ENCODE results near the gene NHS. TPM values are rescaled to one million over a fixed set of nuclear protein-coding genes. Genes with fewer than 3 reads are reported as not detected.

Gene NHS
- total RNA-seq, 1 donor, result 10.5 TPM

DNA sequence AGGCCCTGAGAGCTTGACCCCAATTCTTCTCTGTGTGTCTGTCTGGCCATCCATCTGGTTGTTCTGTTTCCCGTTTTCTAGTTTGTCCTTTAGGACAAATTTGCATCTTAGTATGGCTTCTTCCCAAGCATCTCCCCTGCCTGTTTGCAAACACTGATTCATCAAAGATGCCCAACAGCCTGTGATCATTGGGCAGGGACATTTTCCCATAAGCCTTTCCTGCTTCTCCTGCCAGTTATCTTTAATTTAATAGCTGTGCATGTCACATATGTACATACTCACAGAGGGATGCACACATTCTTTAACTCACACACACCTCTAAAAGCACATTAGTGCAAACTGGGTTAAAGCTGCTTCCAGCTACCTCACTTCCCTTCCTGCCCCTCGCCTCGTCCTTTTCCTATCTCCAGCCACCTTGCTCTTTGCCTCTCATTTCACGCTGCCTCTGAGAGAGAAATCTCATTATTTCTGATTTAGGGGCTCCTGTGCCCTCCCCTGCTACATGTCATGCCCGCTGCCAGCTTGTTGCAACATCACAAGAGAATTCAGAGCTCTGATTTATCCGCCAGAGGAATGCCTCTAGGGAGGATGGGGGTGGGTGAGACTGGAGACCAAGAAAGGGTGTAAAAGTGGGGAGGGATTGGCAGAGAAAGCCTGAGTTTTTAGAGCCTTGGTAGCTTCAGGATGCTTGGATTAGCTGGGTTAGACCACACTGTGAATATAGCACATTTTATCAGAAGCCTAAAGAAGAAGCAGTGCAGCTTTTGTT lies 100.6 kb downstream of the NHS start:
- Histone ChIP-seq H3K27me3 (ENCODE audit: insufficient read depth, low read length) (no peaks in the 10 kb centered on the region), H3K9me3 (ENCODE audit: low read depth, low read length) (no peaks in the 10 kb centered on the region), H2AFZ (ENCODE audit: low read length) (no peak overlapping the region), H3K4me2 (ENCODE audit: insufficient read depth, low read length) (peak overlapping the region; percentile 13), H3K27ac (ENCODE audit: low read depth, low read length) (peak overlapping the region; percentile 31), H3K36me3 (ENCODE audit: insufficient read depth, low read length) (no peaks in the 10 kb centered on the region), H4K20me1 (ENCODE audit: insufficient read depth, low read length) (no peaks in the 10 kb centered on the region), H3K4me1 (ENCODE audit: insufficient read depth, low read length) (peaks cover 25% of the 10 kb centered on the region), H3K79me2 (ENCODE audit: insufficient read depth, low read length) (peaks cover 13% of the 10 kb centered on the region), H3K4me3 (ENCODE audit: insufficient read depth, low read length) (no peak overlapping the region)
- DNase-seq (ENCODE audit: insufficient read length, low spot score, missing footprints), result no peak
- TF ChIP-seq CTCF (IDR thresholded peaks at IDR 0.05; ENCODE audit: extremely low read depth, low read depth, low read length), result no peak

- Histone ChIP-seq H3K4me3 (ENCODE audit: insufficient read depth, low read length) (no peak overlapping the region), H3K79me2 (ENCODE audit: insufficient read depth, low read length) (peaks cover 13% of the 10 kb centered on the region), H2AFZ (ENCODE audit: low read length) (no peak overlapping the region), H3K27ac (ENCODE audit: low read depth, low read length) (no peak overlapping the region), H3K9me3 (ENCODE audit: low read depth, low read length) (no peaks in the 10 kb centered on the region), H3K4me2 (ENCODE audit: insufficient read depth, low read length) (no peak overlapping the region), H4K20me1 (ENCODE audit: insufficient read depth, low read length) (no peaks in the 10 kb centered on the region), H3K27me3 (ENCODE audit: insufficient read depth, low read length) (no peaks in the 10 kb centered on the region), H3K4me1 (ENCODE audit: insufficient read depth, low read length) (peaks cover 25% of the 10 kb centered on the region), H3K36me3 (ENCODE audit: insufficient read depth, low read length) (no peaks in the 10 kb centered on the region)
- TF ChIP-seq CTCF (IDR thresholded peaks at IDR 0.05; ENCODE audit: extremely low read depth, low read depth, low read length), result no peak
- no peak for DNase-seq (ENCODE audit: insufficient read length, low spot score, missing footprints)
Observed at GRCh38 chrX:17476411-17476810, 101.4 kb downstream of the NHS start.

- H3K27ac ChIP-seq (ENCODE audit: low read depth, low read length), result no peak overlapping the region
- no peak for TF ChIP-seq CTCF (IDR thresholded peaks at IDR 0.05; ENCODE audit: extremely low read depth, low read depth, low read length)
- H3K9me3 ChIP-seq (ENCODE audit: low read depth, low read length), result no peaks in the 10 kb centered on the region
- H3K4me1 ChIP-seq (ENCODE audit: insufficient read depth, low read length), result peaks cover 5% of the 10 kb centered on the region
- no peak for DNase-seq (ENCODE audit: insufficient read length, low spot score, missing footprints)
- H3K36me3 ChIP-seq (ENCODE audit: insufficient read depth, low read length), result no peaks in the 10 kb centered on the region
- peaks cover 5% of the 10 kb centered on the region for H4K20me1 ChIP-seq (ENCODE audit: insufficient read depth, low read length)
- H3K27me3 ChIP-seq (ENCODE audit: insufficient read depth, low read length), result no peaks in the 10 kb centered on the region
- H3K4me2 ChIP-seq (ENCODE audit: insufficient read depth, low read length), result no peak overlapping the region
- no peak overlapping the region for H2AFZ ChIP-seq (ENCODE audit: low read length)
- H3K4me3 ChIP-seq (ENCODE audit: insufficient read depth, low read length), result no peak overlapping the region
- peaks cover 8% of the 10 kb centered on the region for H3K79me2 ChIP-seq (ENCODE audit: insufficient read depth, low read length)
Observed at GRCh38 chrX:17481086-17481485, 106.1 kb downstream of the NHS start.

DNA sequence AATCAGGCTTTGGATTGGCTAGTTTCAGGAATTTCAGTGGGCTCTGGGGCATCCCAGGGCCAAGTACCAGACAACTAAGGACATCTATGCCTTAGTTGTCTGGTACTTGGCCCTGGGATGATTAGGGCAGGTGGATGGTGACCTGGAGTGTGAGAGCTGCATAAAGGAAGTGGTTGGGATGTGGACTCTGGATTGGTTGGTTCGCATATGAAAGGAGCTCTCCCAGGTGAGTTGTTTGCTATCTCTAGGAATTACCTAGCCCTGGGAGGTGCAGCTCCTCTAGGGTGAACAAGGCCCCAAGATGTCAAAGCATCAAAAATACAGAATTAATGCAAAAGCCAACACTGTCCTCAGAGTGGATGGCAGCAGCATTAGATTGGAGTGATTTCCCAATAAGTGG lies 109.6 kb downstream of the NHS start:
- Histone ChIP-seq H3K36me3 (ENCODE audit: insufficient read depth, low read length) (no peaks in the 10 kb centered on the region), H3K9me3 (ENCODE audit: low read depth, low read length) (no peaks in the 10 kb centered on the region), H4K20me1 (ENCODE audit: insufficient read depth, low read length) (peaks cover 5% of the 10 kb centered on the region), H3K27ac (ENCODE audit: low read depth, low read length) (no peak overlapping the region), H3K4me3 (ENCODE audit: insufficient read depth, low read length) (no peak overlapping the region), H3K27me3 (ENCODE audit: insufficient read depth, low read length) (no peaks in the 10 kb centered on the region), H2AFZ (ENCODE audit: low read length) (no peak overlapping the region), H3K4me1 (ENCODE audit: insufficient read depth, low read length) (no peaks in the 10 kb centered on the region), H3K79me2 (ENCODE audit: insufficient read depth, low read length) (no peaks in the 10 kb centered on the region), H3K4me2 (ENCODE audit: insufficient read depth, low read length) (no peak overlapping the region)
- TF ChIP-seq CTCF (IDR thresholded peaks at IDR 0.05; ENCODE audit: extremely low read depth, low read depth, low read length), result no peak
- no peak for DNase-seq (ENCODE audit: insufficient read length, low spot score, missing footprints)

Measured in osteoblast (primary cell).